Liver (tissue), 9 donors: Measurements from ENCODE around the gene HDAC9. TPM values are rescaled to one million over a fixed set of nuclear protein-coding genes. Genes with fewer than 3 reads are reported as not detected.
A peak's percentile ranks its signal among the peaks of the same experiment; 100 is the strongest.

Source experiments
- DNase-seq: peaks from one replicate; pipeline ENCODE4 v3.0.0-alpha.2; 2017; ENCODE audit warnings: low spot score
- H3K27ac ChIP-seq, 2 donors: one replicate each; pipeline ENCODE4 v1.7.0; 2013; ENCODE audit warnings: inconsistent platforms in 2 of 2, low read length in 2 of 2, control low read depth in 1 of 2, low read depth in 1 of 2, mild to moderate bottlenecking in 1 of 2
- H3K27me3 ChIP-seq, 4 donors: one replicate each; pipeline versions ENCODE4 v1.6.1 to v1.7.0; 2013; ENCODE audit warnings: low read length in 3 of 4, inconsistent platforms in 1 of 4, mild to moderate bottlenecking in 1 of 4, moderate library complexity in 1 of 4; ENCODE audit not compliant: control insufficient read depth in 4 of 4, insufficient read depth in 4 of 4
- H3K36me3 ChIP-seq, 4 donors: one replicate each; pipeline versions ENCODE4 v1.6.1 to v1.7.0; 2013; ENCODE audit warnings: low read length in 3 of 4, mild to moderate bottlenecking in 3 of 4, low read depth in 1 of 4, moderate library complexity in 1 of 4; ENCODE audit not compliant: control insufficient read depth in 4 of 4, insufficient read depth in 3 of 4
- H3K4me1 ChIP-seq, 4 donors: one replicate each; pipeline versions ENCODE4 v1.6.1 to v1.7.0; 2013; ENCODE audit warnings: low read length in 3 of 4, mild to moderate bottlenecking in 3 of 4, moderate library complexity in 1 of 4; ENCODE audit not compliant: control insufficient read depth in 4 of 4, insufficient read depth in 4 of 4
- H3K4me3 ChIP-seq, 3 donors: one replicate each; pipeline versions ENCODE4 v1.6.1 to v1.7.0; 2013; ENCODE audit warnings: low read length in 3 of 3, control low read depth in 1 of 3, low read depth in 1 of 3, mild to moderate bottlenecking in 1 of 3
- H3K9ac ChIP-seq, 2 donors: one replicate each; pipeline ENCODE4 v1.7.0; 2013; ENCODE audit warnings: low read length in 2 of 2, mild to moderate bottlenecking in 2 of 2, moderate library complexity in 2 of 2, control low read depth in 1 of 2, low read depth in 1 of 2
- H3K9me3 ChIP-seq, 4 donors: one replicate each; pipeline versions ENCODE4 v1.6.1 to v1.7.0; 2013; ENCODE audit warnings: low read length in 3 of 4; ENCODE audit not compliant: control insufficient read depth in 4 of 4
- ATF3 ChIP-seq: IDR thresholded peaks from 2 replicates; pipeline ENCODE4 v1.6.1; 2016; ENCODE audit warnings: antibody characterized with exemption
- CTCF ChIP-seq: fragments of 150-350 bp; IDR thresholded peaks from 2 replicates; pipeline ENCODE4 v1.5.1; 2017; ENCODE audit warnings: improper control_type of control experiment, low read depth, low read length; ENCODE audit not compliant: missing input control
- EGR1 ChIP-seq, 2 donors: IDR thresholded peaks; 2 replicates each; pipeline ENCODE4 v1.6.1; 2016 to 2018; ENCODE audit warnings: antibody characterized with exemption in 2 of 2, low read depth in 2 of 2
- FOXA1 ChIP-seq: IDR thresholded peaks from 2 replicates; pipeline ENCODE4 v1.6.1; 2016; ENCODE audit warnings: antibody characterized with exemption
- FOXA2 ChIP-seq: IDR thresholded peaks from 2 replicates; pipeline ENCODE4 v1.6.1; 2016; ENCODE audit warnings: antibody characterized with exemption
- GABPA ChIP-seq, 2 donors: IDR thresholded peaks in 1 of 2; conservative IDR thresholded peaks in 1 of 2; 2 replicates each; pipeline ENCODE4 v1.6.1; 2016; ENCODE audit warnings: antibody characterized with exemption in 2 of 2, mild to moderate bottlenecking in 1 of 2, moderate library complexity in 1 of 2
- HNF4A ChIP-seq, 2 donors: conservative IDR thresholded peaks; 2 replicates each; pipeline ENCODE4 v1.6.1; 2016; ENCODE audit warnings: antibody characterized with exemption in 2 of 2, mild to moderate bottlenecking in 2 of 2
- HNF4G ChIP-seq: IDR thresholded peaks from 2 replicates; pipeline ENCODE4 v1.6.1; 2016; ENCODE audit warnings: antibody characterized with exemption
- JUND ChIP-seq, 2 donors: IDR thresholded peaks; 2 replicates each; pipeline ENCODE4 v1.6.1; 2016; ENCODE audit warnings: antibody characterized with exemption in 2 of 2
- MAX ChIP-seq: IDR thresholded peaks from 2 replicates; pipeline ENCODE4 v1.6.1; 2016; ENCODE audit warnings: antibody characterized with exemption
- NR2F2 ChIP-seq: IDR thresholded peaks from 2 replicates; pipeline ENCODE4 v1.6.1; 2016; ENCODE audit warnings: antibody characterized with exemption
- RAD21 ChIP-seq, 2 donors: IDR thresholded peaks; 2 replicates each; pipeline ENCODE4 v1.6.1; 2016; ENCODE audit warnings: antibody characterized with exemption in 2 of 2, mild to moderate bottlenecking in 2 of 2
- REST ChIP-seq: IDR thresholded peaks from 2 replicates; pipeline ENCODE4 v1.6.1; 2016; ENCODE audit warnings: antibody characterized with exemption, mild to moderate bottlenecking
- RXRA ChIP-seq, 2 donors: IDR thresholded peaks; 2 replicates each; pipeline ENCODE4 v1.6.1; 2017 to 2018; ENCODE audit warnings: antibody characterized with exemption in 2 of 2, mild to moderate bottlenecking in 1 of 2
- SP1 ChIP-seq: IDR thresholded peaks from 2 replicates; pipeline ENCODE4 v1.6.1; 2018; ENCODE audit warnings: antibody characterized with exemption, mild to moderate bottlenecking
- TAF1 ChIP-seq: conservative IDR thresholded peaks from 2 replicates; pipeline ENCODE4 v1.6.1; 2016; ENCODE audit warnings: antibody characterized with exemption, mild to moderate bottlenecking
- YY1 ChIP-seq: IDR thresholded peaks from 2 replicates; pipeline ENCODE4 v1.6.1; 2016; ENCODE audit warnings: antibody characterized with exemption, mild to moderate bottlenecking
- ZBTB33 ChIP-seq: IDR thresholded peaks from 2 replicates; pipeline ENCODE4 v1.6.1; 2016; ENCODE audit warnings: antibody characterized with exemption
- WGBS: extraction: QIAGEN DNeasy Blood & Tissue Kit; methylation state at CpG from one replicate; pipeline ENCODE4 v1.1.7; 2013; 5-methylcytosine and 5-hydroxymethylcytosine counted together
- polyA plus RNA-seq, 2 donors: library from polyadenylated mRNA; stranded (reverse) in 1 of 2; unstranded in 1 of 2; fragments of 200-250 nt in 1 of 2; fragments of >200 nt in 1 of 2; fragmentation: Nextera tagmentation in 1 of 2; extraction: Ambion mirVana in 1 of 2; gene quantifications; one replicate each; pipeline versions ENCODE4 v1.2.1 to v1.2.3, GENCODE V29; 2013 to 2015
- total RNA-seq, 2 donors: library from RNA; depleted of rRNA; stranded (reverse); fragments of >200 nt; gene quantifications; one replicate each; pipeline ENCODE4 v1.2.3, GENCODE V29; 2014
- donor health status: healthy.
- donor health status: healthy.
- donor health status: healthy.
- donor health status: healthy.
- donor health status: healthy.

The HDAC9 gene
- total and polyA plus RNA-seq, 4 donors, result 1.0 to 10.1 (median 2.3) TPM

- TF ChIP-seq EGR1 (IDR thresholded peaks at IDR 0.05; ENCODE audit: low read depth in 2 of 2), result no peak
- no peak for TF ChIP-seq RXRA (IDR thresholded peaks at IDR 0.05)
- H3K4me1 ChIP-seq, result peaks cover 0 to 9% (median 6%) of the 10 kb centered on the region in 4 donors
- H3K4me3 ChIP-seq, result no peak overlapping the region
- peaks cover 0 to 7% (median 1%) of the 10 kb centered on the region in 4 donors for H3K27me3 ChIP-seq
- WGBS, result 72% methylated on average over 2 of the region's 2 CpGs
- no peak for DNase-seq
- H3K9me3 ChIP-seq, result no peaks in the 10 kb centered on the region
- H3K27ac ChIP-seq, result no peak overlapping the region
- no peaks in the 10 kb centered on the region for H3K36me3 ChIP-seq
- H3K9ac ChIP-seq, result no peak overlapping the region
These were observed 2.8 kb downstream of the HDAC9 start for GRCh38 chr7:18498341-18498740.

GRCh38 chr7:18499407-18500177 lies 4.0 kb downstream of the HDAC9 start:
- no peaks in the 10 kb centered on the region for H3K9me3 ChIP-seq
- no peak overlapping the region for H3K9ac ChIP-seq
- H3K27ac ChIP-seq, result no peak overlapping the region
- DNase-seq, result no peak
- no peaks in the 10 kb centered on the region for H3K36me3 ChIP-seq
- 47% methylated on average over 2 of the region's 2 CpGs for WGBS
- H3K4me3 ChIP-seq, result no peak overlapping the region
- TF ChIP-seq ZBTB33 (peak; percentile 33), EGR1 (IDR thresholded peaks at IDR 0.05; ENCODE audit: low read depth in 2 of 2) (no peak), TAF1 (no peak), SP1 (peak; percentile 22), FOXA1 (peak; percentile 22), RXRA (IDR thresholded peaks at IDR 0.05) (no peak), JUND (IDR thresholded peaks at IDR 0.05) (peak in 1 of 2 donors; percentile 30), MAX (no peak), HNF4A (conservative IDR thresholded peaks at IDR 0.05) (peak in 1 of 2 donors; percentile 39), GABPA (IDR thresholded peaks at IDR 0.05 in 1 of 2, conservative IDR thresholded peaks at IDR 0.05 in 1 of 2) (no peak), FOXA2 (peak; percentile 68), ATF3 (no peak), RAD21 (IDR thresholded peaks at IDR 0.05) (peak; percentile 7 to 9), CTCF (no peak), HNF4G (no peak), YY1 (no peak), NR2F2 (no peak), REST (peak; percentile 60)
- peaks cover 0 to 7% (median 1%) of the 10 kb centered on the region in 4 donors for H3K27me3 ChIP-seq
- H3K4me1 ChIP-seq, result peaks cover 0 to 9% (median 6%) of the 10 kb centered on the region in 4 donors
